Measurements from ENCODE around the gene JOSD1. TPM values are rescaled to one million over a fixed set of nuclear protein-coding genes. Genes with fewer than 3 reads are reported as not detected.

JOSD1 gene
- total and polyA plus RNA-seq, 2 donors (not counting 3 experiments of a cell fraction or from before 2014, with no cell fraction given): 61.7 to 73.1 TPM

GRCh38 chr22:38724176-38724575 lies 23.4 kb upstream of the JOSD1 start:
- intact Hi-C loops (cut with micrococcal nuclease) (no loop called here), dilution Hi-C loops (cut with MboI; ENCODE audit: extremely low pct_ligation_motif_present, low sequenced_read_pairs) (no loop called here)
- BruUV-seq (replicated peaks): no TSS peak
- POLR2A ChIA-PET: no interaction called here
- DNase-seq (ENCODE audit: low read depth, low spot score): no peak
- Histone ChIP-seq H3K27me3 (ENCODE audit: control insufficient read depth in 2 of 2, insufficient read depth in 2 of 2, low read length in 2 of 2) (no peaks in the 10 kb centered on the region), H3K79me2 (ENCODE audit: control insufficient read depth, insufficient read depth, low read length) (no peaks in the 10 kb centered on the region), H3K27ac (ENCODE audit: insufficient read depth, low read depth, low read length) (no peak overlapping the region), H2AFZ (ENCODE audit: low read depth, low read length) (no peak overlapping the region), H3K4me2 (ENCODE audit: insufficient read depth, low read length) (no peak overlapping the region), H3K9ac (replicated peaks; ENCODE audit: extremely low read depth, insufficient read depth, low read length) (no peak overlapping the region), H3K36me3 (ENCODE audit: control insufficient read depth in 2 of 2, extremely low read depth in 1 of 2, insufficient read depth in 2 of 2, low read length in 2 of 2) (peaks cover 12 to 45% of the 10 kb centered on the region in 2 experiments), H3K4me3 (replicated peaks in 1 of 3; ENCODE audit: insufficient read depth in 1 of 3, low read depth in 1 of 3, low read length in 3 of 3) (no peak overlapping the region), H4K20me1 (replicated peaks; ENCODE audit: control insufficient read depth, extremely low read depth, insufficient read depth, low read length) (no peaks in the 10 kb centered on the region), H3K4me1 (ENCODE audit: control insufficient read depth, extremely low read depth, insufficient read depth, low read length) (no peaks in the 10 kb centered on the region), H3K9me1 (replicated peaks; ENCODE audit: control insufficient read depth, extremely low read depth, insufficient read depth, low read length) (no peaks in the 10 kb centered on the region), H3K9me3 (replicated peaks; ENCODE audit: control insufficient read depth, insufficient read depth, low read length) (no peaks in the 10 kb centered on the region)
- CTCF ChIA-PET: interaction anchor here (1.1 to 1.7 kb wide), 10 partner anchors 9 to 672 kb away, joined by 3 to 19 read pairs (median 8); partner anchors contain the start of genes GTPBP1 and TOMM22
- TF ChIP-seq POLR2AphosphoS5 (IDR thresholded peaks at IDR 0.05; ENCODE audit: insufficient read depth, low read depth, low read length) (no peak), CTCF (IDR thresholded peaks at IDR 0.05; ENCODE audit: extremely low read depth in 1 of 2, insufficient read depth in 1 of 2, low read depth in 1 of 2, low read length in 2 of 2) (no peak), POLR2A (IDR thresholded peaks at IDR 0.05; ENCODE audit: low read depth, low read length) (no peak), EZH2 (IDR thresholded peaks at IDR 0.05; ENCODE audit: borderline replicate concordance, low read depth, low read length, severe bottlenecking) (no peak), MAX (IDR thresholded peaks at IDR 0.05; ENCODE audit: insufficient read depth, insufficient read length) (no peak), GATA2 (IDR thresholded peaks at IDR 0.05; ENCODE audit: insufficient read depth, insufficient read length, low read depth, low read length) (no peak), MYC (IDR thresholded peaks at IDR 0.05; ENCODE audit: low read depth, low read length) (no peak), JUN (IDR thresholded peaks at IDR 0.05; ENCODE audit: borderline replicate concordance, insufficient read depth, insufficient read length, low read depth) (no peak), FOS (IDR thresholded peaks at IDR 0.05; ENCODE audit: borderline replicate concordance, insufficient read depth, low read length) (no peak)
- FAIRE-seq: no peak
